ENCODE measurements around the gene PHLPP1.

The PHLPP1 gene

GRCh38 chr18:62957885-62958472 lies 242.6 kb downstream of the PHLPP1 start:
- Histone ChIP-seq H3K27ac (ENCODE audit: low read depth, low read length) (no peak overlapping the region), H3K9me3 (ENCODE audit: control insufficient read depth in 5 of 5, low read length in 5 of 5) (no peaks in the 10 kb centered on the region), H3K4me3 (ENCODE audit: low read depth in 1 of 5, low read length in 5 of 5) (no peak overlapping the region), H3K9ac (ENCODE audit: low read length in 5 of 5) (no peak overlapping the region), H3K4me1 (ENCODE audit: control insufficient read depth in 5 of 5, insufficient read depth in 5 of 5, low read length in 5 of 5) (peaks cover 0 to 10% (median 3%) of the 10 kb centered on the region in 5 donors), H3K27me3 (ENCODE audit: control insufficient read depth in 5 of 5, insufficient read depth in 4 of 5, low read length in 5 of 5) (no peaks in the 10 kb centered on the region), H3K36me3 (ENCODE audit: control insufficient read depth in 5 of 5, insufficient read depth in 5 of 5, low read length in 5 of 5) (peaks cover 1 to 6% (median 4%) of the 10 kb centered on the region in 5 donors)

DNA sequence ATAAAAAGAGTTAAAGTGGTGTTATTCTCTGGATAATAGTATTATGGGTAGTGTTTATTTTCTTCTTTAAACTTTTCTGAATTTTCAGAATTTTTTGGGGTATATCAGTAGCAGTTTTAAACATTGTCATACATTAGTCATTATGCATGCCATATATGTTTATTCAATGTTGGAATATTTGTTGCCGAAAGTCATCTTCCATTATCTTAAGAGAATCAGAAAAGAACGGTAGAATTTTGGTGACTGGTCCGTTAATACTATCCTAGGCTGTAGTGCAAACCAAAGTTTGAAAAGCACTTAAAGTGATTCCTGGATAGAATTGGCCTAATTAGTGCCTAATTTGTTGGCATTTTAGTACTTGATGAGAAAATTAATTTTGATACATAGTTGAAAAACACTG lies 244.1 kb downstream of the PHLPP1 start:
- Histone ChIP-seq H3K9ac (ENCODE audit: low read length in 5 of 5) (no peak overlapping the region), H3K27ac (ENCODE audit: low read depth, low read length) (no peak overlapping the region), H3K4me1 (ENCODE audit: control insufficient read depth in 5 of 5, insufficient read depth in 5 of 5, low read length in 5 of 5) (no peaks in the 10 kb centered on the region), H3K36me3 (ENCODE audit: control insufficient read depth in 5 of 5, insufficient read depth in 5 of 5, low read length in 5 of 5) (peaks cover 7 to 20% (median 13%) of the 10 kb centered on the region in 5 donors), H3K4me3 (ENCODE audit: low read depth in 1 of 5, low read length in 5 of 5) (no peak overlapping the region), H3K27me3 (ENCODE audit: control insufficient read depth in 5 of 5, insufficient read depth in 4 of 5, low read length in 5 of 5) (no peaks in the 10 kb centered on the region), H3K9me3 (ENCODE audit: control insufficient read depth in 5 of 5, low read length in 5 of 5) (no peaks in the 10 kb centered on the region)

- Histone ChIP-seq H3K9me3 (ENCODE audit: control insufficient read depth in 5 of 5, low read length in 5 of 5) (no peaks in the 10 kb centered on the region), H3K27ac (ENCODE audit: low read depth, low read length) (no peak overlapping the region), H3K4me3 (ENCODE audit: low read depth in 1 of 5, low read length in 5 of 5) (no peak overlapping the region), H3K27me3 (ENCODE audit: control insufficient read depth in 5 of 5, insufficient read depth in 4 of 5, low read length in 5 of 5) (no peaks in the 10 kb centered on the region), H3K4me1 (ENCODE audit: control insufficient read depth in 5 of 5, insufficient read depth in 5 of 5, low read length in 5 of 5) (no peaks in the 10 kb centered on the region), H3K36me3 (ENCODE audit: control insufficient read depth in 5 of 5, insufficient read depth in 5 of 5, low read length in 5 of 5) (peaks cover 7 to 23% (median 16%) of the 10 kb centered on the region in 5 donors), H3K9ac (ENCODE audit: low read length in 5 of 5) (no peak overlapping the region)
These were observed 248.2 kb downstream of the PHLPP1 start for GRCh38 chr18:62963507-62963906.

GRCh38 chr18:62964432-62964831 lies 249.1 kb downstream of the PHLPP1 start:
- Histone ChIP-seq H3K27ac (ENCODE audit: low read depth, low read length) (no peak overlapping the region), H3K27me3 (ENCODE audit: control insufficient read depth in 5 of 5, insufficient read depth in 4 of 5, low read length in 5 of 5) (no peaks in the 10 kb centered on the region), H3K4me3 (ENCODE audit: low read depth in 1 of 5, low read length in 5 of 5) (no peak overlapping the region), H3K36me3 (ENCODE audit: control insufficient read depth in 5 of 5, insufficient read depth in 5 of 5, low read length in 5 of 5) (peaks cover 5 to 20% (median 12%) of the 10 kb centered on the region in 5 donors), H3K9ac (ENCODE audit: low read length in 5 of 5) (no peak overlapping the region), H3K4me1 (ENCODE audit: control insufficient read depth in 5 of 5, insufficient read depth in 5 of 5, low read length in 5 of 5) (no peaks in the 10 kb centered on the region), H3K9me3 (ENCODE audit: control insufficient read depth in 5 of 5, low read length in 5 of 5) (no peaks in the 10 kb centered on the region)

DNA sequence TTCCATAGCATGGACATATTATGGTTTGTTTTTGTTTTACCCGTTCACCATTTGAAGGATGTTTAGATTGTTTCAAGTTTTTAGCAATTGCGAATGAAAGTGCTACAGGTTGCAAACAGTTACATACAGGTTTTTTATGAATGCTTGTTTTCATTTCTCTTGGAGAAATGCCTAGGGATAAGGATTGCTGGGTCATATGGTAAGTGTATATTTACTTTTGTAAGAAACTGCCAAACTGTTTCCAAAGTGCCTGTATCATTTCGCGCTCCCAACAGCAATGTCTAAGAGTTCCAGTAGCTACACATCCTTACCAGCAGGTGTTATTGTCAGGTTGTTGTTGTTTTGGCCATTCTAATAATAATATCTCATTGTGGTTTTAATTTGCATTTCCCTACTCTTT lies 251.7 kb downstream of the PHLPP1 start:
- no peaks in the 10 kb centered on the region for H3K9me3 ChIP-seq (ENCODE audit: control insufficient read depth in 5 of 5, low read length in 5 of 5)
- no peaks in the 10 kb centered on the region for H3K27me3 ChIP-seq (ENCODE audit: control insufficient read depth in 5 of 5, insufficient read depth in 4 of 5, low read length in 5 of 5)
- H3K4me3 ChIP-seq (ENCODE audit: low read depth in 1 of 5, low read length in 5 of 5), result no peak overlapping the region
- H3K27ac ChIP-seq (ENCODE audit: low read depth, low read length), result no peak overlapping the region
- peaks cover 5 to 22% (median 14%) of the 10 kb centered on the region in 5 donors for H3K36me3 ChIP-seq (ENCODE audit: control insufficient read depth in 5 of 5, insufficient read depth in 5 of 5, low read length in 5 of 5)
- no peaks in the 10 kb centered on the region for H3K4me1 ChIP-seq (ENCODE audit: control insufficient read depth in 5 of 5, insufficient read depth in 5 of 5, low read length in 5 of 5)
- no peak overlapping the region for H3K9ac ChIP-seq (ENCODE audit: low read length in 5 of 5)

DNA sequence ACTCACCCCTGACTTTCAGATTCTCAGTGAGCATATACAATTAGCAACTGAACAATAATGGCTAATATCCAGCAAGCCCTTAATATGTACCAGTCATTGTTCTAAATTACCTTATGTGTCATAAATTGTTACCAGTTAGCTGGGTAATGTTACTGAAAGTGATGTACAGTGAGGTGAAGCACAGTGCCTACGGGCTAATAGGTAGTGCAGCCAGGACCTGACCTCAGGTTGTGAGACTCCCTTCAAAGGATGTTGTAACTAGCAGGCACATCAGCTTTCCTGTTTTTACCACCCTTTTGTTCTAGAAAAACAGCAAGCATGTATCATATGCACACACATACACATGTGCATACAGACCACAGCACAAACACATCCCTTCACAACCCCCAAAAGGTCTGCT lies 258.3 kb downstream of the PHLPP1 start:
- Histone ChIP-seq H3K4me3 (ENCODE audit: low read depth in 1 of 5, low read length in 5 of 5) (no peak overlapping the region), H3K27me3 (ENCODE audit: control insufficient read depth in 5 of 5, insufficient read depth in 4 of 5, low read length in 5 of 5) (no peaks in the 10 kb centered on the region), H3K4me1 (ENCODE audit: control insufficient read depth in 5 of 5, insufficient read depth in 5 of 5, low read length in 5 of 5) (peaks cover 0 to 9% (median 0%) of the 10 kb centered on the region in 5 donors), H3K9ac (ENCODE audit: low read length in 5 of 5) (no peak overlapping the region), H3K27ac (ENCODE audit: low read depth, low read length) (no peak overlapping the region), H3K36me3 (ENCODE audit: control insufficient read depth in 5 of 5, insufficient read depth in 5 of 5, low read length in 5 of 5) (peaks cover 12 to 42% (median 38%) of the 10 kb centered on the region in 5 donors), H3K9me3 (ENCODE audit: control insufficient read depth in 5 of 5, low read length in 5 of 5) (no peaks in the 10 kb centered on the region)

DNA sequence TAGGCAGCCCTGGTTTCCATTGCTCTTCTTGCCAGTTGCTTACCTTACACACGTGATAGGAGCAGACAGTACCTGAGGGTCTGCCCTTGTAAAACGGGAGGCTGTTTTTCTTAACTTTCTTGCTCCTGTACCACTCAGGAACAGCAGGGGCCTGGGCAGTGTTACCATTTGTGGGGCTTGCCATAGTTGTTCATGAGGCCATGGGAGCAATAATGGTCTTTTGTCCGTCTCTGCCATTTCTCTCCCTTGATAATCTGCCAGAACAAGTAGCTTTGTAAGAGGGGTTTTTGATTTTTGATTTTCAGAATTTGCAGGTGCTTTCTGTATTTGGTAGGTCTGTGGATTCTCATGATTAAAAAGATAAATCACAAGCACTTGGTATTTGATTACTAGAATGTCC lies 259.0 kb downstream of the PHLPP1 start:
- Histone ChIP-seq H3K9ac (ENCODE audit: low read length in 5 of 5) (no peak overlapping the region), H3K4me3 (ENCODE audit: low read depth in 1 of 5, low read length in 5 of 5) (no peak overlapping the region), H3K27me3 (ENCODE audit: control insufficient read depth in 5 of 5, insufficient read depth in 4 of 5, low read length in 5 of 5) (no peaks in the 10 kb centered on the region), H3K36me3 (ENCODE audit: control insufficient read depth in 5 of 5, insufficient read depth in 5 of 5, low read length in 5 of 5) (peaks cover 12 to 49% (median 43%) of the 10 kb centered on the region in 5 donors), H3K4me1 (ENCODE audit: control insufficient read depth in 5 of 5, insufficient read depth in 5 of 5, low read length in 5 of 5) (peaks cover 0 to 9% (median 0%) of the 10 kb centered on the region in 5 donors), H3K27ac (ENCODE audit: low read depth, low read length) (no peak overlapping the region), H3K9me3 (ENCODE audit: control insufficient read depth in 5 of 5, low read length in 5 of 5) (no peaks in the 10 kb centered on the region)

DNA sequence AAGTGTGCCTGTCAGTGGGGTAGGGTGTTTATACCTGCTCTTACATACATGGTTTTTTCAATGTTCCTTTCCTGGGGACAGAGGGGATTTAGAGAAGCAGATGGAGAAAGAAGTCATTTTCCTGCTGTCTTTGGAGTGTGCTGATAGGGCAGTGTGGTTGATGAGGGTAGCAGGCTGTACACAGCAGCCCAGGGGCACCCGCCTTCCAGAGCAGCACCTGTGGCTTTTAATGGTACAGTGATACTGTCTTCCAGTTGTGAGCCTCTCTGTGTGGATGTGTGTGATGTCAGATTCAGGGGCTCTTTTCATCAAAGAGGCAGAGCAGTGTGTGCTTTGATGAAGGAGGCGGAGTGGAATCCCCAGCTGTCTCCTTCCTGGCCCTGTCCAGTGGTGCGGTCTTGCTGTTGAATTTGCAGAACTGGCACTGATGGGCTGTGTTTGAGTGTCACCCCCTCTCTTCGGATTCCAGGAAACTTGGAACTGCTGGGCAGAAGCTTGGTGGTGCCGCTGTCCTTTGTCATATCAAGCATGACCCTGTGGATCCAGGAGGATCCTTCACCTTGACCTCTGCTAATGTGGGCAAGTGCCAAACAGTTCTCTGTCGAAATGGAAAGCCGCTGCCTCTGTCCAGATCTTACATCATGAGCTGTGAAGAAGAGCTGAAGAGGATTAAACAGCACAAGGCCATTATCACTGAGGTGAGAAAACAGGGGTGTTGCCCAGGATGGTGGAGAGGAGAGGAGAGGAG lies 259.8 kb downstream of the PHLPP1 start:
- H3K4me1 ChIP-seq (ENCODE audit: control insufficient read depth in 5 of 5, insufficient read depth in 5 of 5, low read length in 5 of 5), result peaks cover 0 to 9% (median 0%) of the 10 kb centered on the region in 5 donors
- peaks cover 12 to 49% (median 43%) of the 10 kb centered on the region in 5 donors for H3K36me3 ChIP-seq (ENCODE audit: control insufficient read depth in 5 of 5, insufficient read depth in 5 of 5, low read length in 5 of 5)
- no peak overlapping the region for H3K9ac ChIP-seq (ENCODE audit: low read length in 5 of 5)
- H3K27ac ChIP-seq (ENCODE audit: low read depth, low read length), result no peak overlapping the region
- H3K9me3 ChIP-seq (ENCODE audit: control insufficient read depth in 5 of 5, low read length in 5 of 5), result no peaks in the 10 kb centered on the region
- H3K4me3 ChIP-seq (ENCODE audit: low read depth in 1 of 5, low read length in 5 of 5), result no peak overlapping the region
- no peaks in the 10 kb centered on the region for H3K27me3 ChIP-seq (ENCODE audit: control insufficient read depth in 5 of 5, insufficient read depth in 4 of 5, low read length in 5 of 5)

- Histone ChIP-seq H3K27me3 (ENCODE audit: control insufficient read depth in 5 of 5, insufficient read depth in 4 of 5, low read length in 5 of 5) (no peaks in the 10 kb centered on the region), H3K27ac (ENCODE audit: low read depth, low read length) (no peak overlapping the region), H3K4me1 (ENCODE audit: control insufficient read depth in 5 of 5, insufficient read depth in 5 of 5, low read length in 5 of 5) (peaks cover 0 to 9% (median 0%) of the 10 kb centered on the region in 5 donors), H3K9me3 (ENCODE audit: control insufficient read depth in 5 of 5, low read length in 5 of 5) (no peaks in the 10 kb centered on the region), H3K9ac (ENCODE audit: low read length in 5 of 5) (no peak overlapping the region), H3K4me3 (ENCODE audit: low read depth in 1 of 5, low read length in 5 of 5) (no peak overlapping the region), H3K36me3 (ENCODE audit: control insufficient read depth in 5 of 5, insufficient read depth in 5 of 5, low read length in 5 of 5) (peaks cover 12 to 49% (median 43%) of the 10 kb centered on the region in 5 donors)
These were observed 260.4 kb downstream of the PHLPP1 start for GRCh38 chr18:62975785-62976184.

DNA sequence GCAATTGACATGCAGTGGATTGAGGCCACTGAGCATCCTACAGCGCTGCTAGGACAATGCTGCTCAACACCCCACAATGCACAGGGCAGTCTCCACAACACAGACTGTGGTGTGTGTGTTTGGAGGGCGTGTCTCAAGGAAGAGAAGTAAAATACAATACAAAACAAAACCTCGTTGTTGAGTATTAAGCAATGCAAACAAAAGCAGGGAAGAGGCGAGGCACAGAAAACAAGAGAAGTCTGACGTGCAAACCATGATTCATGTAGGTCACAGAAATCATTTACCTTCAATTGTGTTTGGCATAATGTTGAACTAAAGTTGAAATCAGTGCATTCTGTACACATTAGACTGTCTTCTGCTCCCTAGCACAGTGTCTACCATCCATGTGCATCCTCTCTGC lies 260.9 kb downstream of the PHLPP1 start:
- Histone ChIP-seq H3K4me1 (ENCODE audit: control insufficient read depth in 5 of 5, insufficient read depth in 5 of 5, low read length in 5 of 5) (peaks cover 0 to 9% (median 0%) of the 10 kb centered on the region in 5 donors), H3K4me3 (ENCODE audit: low read depth in 1 of 5, low read length in 5 of 5) (no peak overlapping the region), H3K27ac (ENCODE audit: low read depth, low read length) (no peak overlapping the region), H3K36me3 (ENCODE audit: control insufficient read depth in 5 of 5, insufficient read depth in 5 of 5, low read length in 5 of 5) (peaks cover 12 to 51% (median 45%) of the 10 kb centered on the region in 5 donors), H3K27me3 (ENCODE audit: control insufficient read depth in 5 of 5, insufficient read depth in 4 of 5, low read length in 5 of 5) (no peaks in the 10 kb centered on the region), H3K9ac (ENCODE audit: low read length in 5 of 5) (no peak overlapping the region), H3K9me3 (ENCODE audit: control insufficient read depth in 5 of 5, low read length in 5 of 5) (no peaks in the 10 kb centered on the region)

Data from subcutaneous abdominal adipose tissue (tissue), 5 donors.